HEK293T (cell line): ENCODE measurements around the gene HIVEP3.

ENCODE experiments used
- BHLHE40 ChIP-seq: fragments of 450-650 bp; IDR thresholded peaks from 2 replicates; pipeline ENCODE4 v1.6.1; 2016; ENCODE audit warnings: mild to moderate bottlenecking, moderate library complexity, borderline replicate concordance
- FOXM1 ChIP-seq: fragments of 450-650 bp; IDR thresholded peaks from 2 replicates; pipeline ENCODE4 v1.6.1; 2017; ENCODE audit warnings: mild to moderate bottlenecking, borderline replicate concordance
- NFRKB ChIP-seq: fragments of 450-650 bp; IDR thresholded peaks from 2 replicates; pipeline ENCODE4 v1.6.1; 2016; ENCODE audit warnings: mild to moderate bottlenecking, moderate library complexity
- TARDBP ChIP-seq: fragments of 450-650 bp; IDR thresholded peaks from 2 replicates; pipeline ENCODE4 v1.6.1; 2016

DNA sequence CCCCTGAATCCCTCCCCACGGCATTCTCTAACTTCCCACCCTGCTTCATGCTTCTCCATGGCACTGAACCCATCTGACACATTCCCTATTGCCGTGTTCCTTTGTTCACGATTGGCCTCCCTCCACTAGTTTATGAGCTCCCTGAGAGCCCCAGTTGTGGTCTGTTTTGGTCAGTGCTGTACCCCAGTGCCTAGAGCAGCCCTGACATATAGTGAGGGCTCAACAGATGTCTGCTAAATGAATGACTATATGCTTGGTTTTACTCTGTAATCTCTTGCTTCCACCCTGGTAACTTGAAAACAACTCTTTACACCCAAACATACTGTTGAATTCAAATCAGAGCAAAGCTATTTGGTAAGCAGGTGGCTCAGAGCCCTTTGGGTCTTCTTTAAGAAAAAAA lies 263.1 kb downstream of the HIVEP3 start:
- no peak for TF ChIP-seq FOXM1
- no peak for TF ChIP-seq BHLHE40
- no peak for TF ChIP-seq TARDBP
- no peak for TF ChIP-seq NFRKB
